H1 (cell line): ENCODE measurements around the gene GPR25. TPM values are rescaled to one million over a fixed set of nuclear protein-coding genes. Genes with fewer than 3 reads are reported as not detected.

Source experiments
- RFX5 ChIP-seq: IDR thresholded peaks from 2 replicates; pipeline ENCODE4 v1.6.1; 2011; ENCODE audit warnings: low read depth, low read length, improper control_type of control experiment, borderline replicate concordance
- SIX5 ChIP-seq: IDR thresholded peaks from 2 replicates; pipeline ENCODE4 v1.6.1; 2011; ENCODE audit warnings: mild to moderate bottlenecking, low read depth, low read length
- TBP ChIP-seq: IDR thresholded peaks from 2 replicates; pipeline ENCODE4 v1.6.1; 2011; ENCODE audit warnings: low read depth, low read length, improper control_type of control experiment
- TEAD4 ChIP-seq: IDR thresholded peaks from 2 replicates; pipeline ENCODE4 v1.6.1; 2012; ENCODE audit warnings: low read depth, low read length, inconsistent platforms, mixed read lengths
- polyA plus RNA-seq, 7 experiments: library from polyadenylated mRNA; depleted of rRNA in 3 of 7; stranded (reverse) in 5 of 7; unstranded in 2 of 7; fragments of >200 nt in 5 of 7; fragments of 200-250 nt in 2 of 7; gene quantifications; 1 replicate in 5 of 7; 2 replicates in 1 of 7; 4 replicates in 1 of 7; pipeline versions ENCODE4 v1.2.1 to v1.2.3, GENCODE V29; 2011 to 2013; ENCODE audit warnings: missing spikeins in 2 of 7, mixed read lengths in 2 of 7
- total RNA-seq: library from RNA; stranded (reverse); fragmentation: NEBNext Ultra II Directional; extraction: Animal tissue kit (Norgen Biotek cat#: 25700); gene quantifications from 2 replicates; pipeline ENCODE4 v1.2.1, GENCODE V29; 2021
- TF ChIP-seq, protein P1 (sequence below): fragments of 300-600 bp; sonication (generic); IDR thresholded peaks from 2 replicates; pipeline ENCODE4 v1.7.1; 2012; ENCODE audit warnings: low read length, moderate library complexity, mild to moderate bottlenecking, inconsistent platforms; ENCODE audit not compliant: insufficient replicate concordance
- TF ChIP-seq, protein P2 (sequence below): IDR thresholded peaks from 2 replicates; pipeline ENCODE4 v1.6.1; 2012; ENCODE audit warnings: inconsistent platforms

Gene GPR25
- total and polyA plus RNA-seq, 2 of the 8 experiments (the other 6 are each of a cell fraction or from before 2014, with no cell fraction given), result not detected

DNA sequence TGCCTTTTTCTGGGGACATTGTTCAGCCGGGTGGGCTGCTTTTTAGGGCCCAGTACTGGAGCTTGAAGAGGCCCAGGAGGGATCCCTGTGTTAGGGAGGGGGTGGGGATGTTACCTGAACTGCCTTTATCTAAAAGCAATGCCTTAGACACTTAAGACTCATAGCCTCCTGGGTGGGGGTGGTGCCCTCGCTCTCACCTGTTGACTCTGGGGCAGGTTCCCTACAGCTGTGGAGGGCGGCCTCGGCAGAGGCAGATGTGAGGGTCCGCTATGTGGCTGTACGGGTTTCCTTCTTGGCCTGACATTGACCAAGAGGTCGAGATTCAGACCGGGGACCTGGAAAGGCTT lies 22.6 kb downstream of the GPR25 start (continued):
- TF ChIP-seq, protein P1, sequence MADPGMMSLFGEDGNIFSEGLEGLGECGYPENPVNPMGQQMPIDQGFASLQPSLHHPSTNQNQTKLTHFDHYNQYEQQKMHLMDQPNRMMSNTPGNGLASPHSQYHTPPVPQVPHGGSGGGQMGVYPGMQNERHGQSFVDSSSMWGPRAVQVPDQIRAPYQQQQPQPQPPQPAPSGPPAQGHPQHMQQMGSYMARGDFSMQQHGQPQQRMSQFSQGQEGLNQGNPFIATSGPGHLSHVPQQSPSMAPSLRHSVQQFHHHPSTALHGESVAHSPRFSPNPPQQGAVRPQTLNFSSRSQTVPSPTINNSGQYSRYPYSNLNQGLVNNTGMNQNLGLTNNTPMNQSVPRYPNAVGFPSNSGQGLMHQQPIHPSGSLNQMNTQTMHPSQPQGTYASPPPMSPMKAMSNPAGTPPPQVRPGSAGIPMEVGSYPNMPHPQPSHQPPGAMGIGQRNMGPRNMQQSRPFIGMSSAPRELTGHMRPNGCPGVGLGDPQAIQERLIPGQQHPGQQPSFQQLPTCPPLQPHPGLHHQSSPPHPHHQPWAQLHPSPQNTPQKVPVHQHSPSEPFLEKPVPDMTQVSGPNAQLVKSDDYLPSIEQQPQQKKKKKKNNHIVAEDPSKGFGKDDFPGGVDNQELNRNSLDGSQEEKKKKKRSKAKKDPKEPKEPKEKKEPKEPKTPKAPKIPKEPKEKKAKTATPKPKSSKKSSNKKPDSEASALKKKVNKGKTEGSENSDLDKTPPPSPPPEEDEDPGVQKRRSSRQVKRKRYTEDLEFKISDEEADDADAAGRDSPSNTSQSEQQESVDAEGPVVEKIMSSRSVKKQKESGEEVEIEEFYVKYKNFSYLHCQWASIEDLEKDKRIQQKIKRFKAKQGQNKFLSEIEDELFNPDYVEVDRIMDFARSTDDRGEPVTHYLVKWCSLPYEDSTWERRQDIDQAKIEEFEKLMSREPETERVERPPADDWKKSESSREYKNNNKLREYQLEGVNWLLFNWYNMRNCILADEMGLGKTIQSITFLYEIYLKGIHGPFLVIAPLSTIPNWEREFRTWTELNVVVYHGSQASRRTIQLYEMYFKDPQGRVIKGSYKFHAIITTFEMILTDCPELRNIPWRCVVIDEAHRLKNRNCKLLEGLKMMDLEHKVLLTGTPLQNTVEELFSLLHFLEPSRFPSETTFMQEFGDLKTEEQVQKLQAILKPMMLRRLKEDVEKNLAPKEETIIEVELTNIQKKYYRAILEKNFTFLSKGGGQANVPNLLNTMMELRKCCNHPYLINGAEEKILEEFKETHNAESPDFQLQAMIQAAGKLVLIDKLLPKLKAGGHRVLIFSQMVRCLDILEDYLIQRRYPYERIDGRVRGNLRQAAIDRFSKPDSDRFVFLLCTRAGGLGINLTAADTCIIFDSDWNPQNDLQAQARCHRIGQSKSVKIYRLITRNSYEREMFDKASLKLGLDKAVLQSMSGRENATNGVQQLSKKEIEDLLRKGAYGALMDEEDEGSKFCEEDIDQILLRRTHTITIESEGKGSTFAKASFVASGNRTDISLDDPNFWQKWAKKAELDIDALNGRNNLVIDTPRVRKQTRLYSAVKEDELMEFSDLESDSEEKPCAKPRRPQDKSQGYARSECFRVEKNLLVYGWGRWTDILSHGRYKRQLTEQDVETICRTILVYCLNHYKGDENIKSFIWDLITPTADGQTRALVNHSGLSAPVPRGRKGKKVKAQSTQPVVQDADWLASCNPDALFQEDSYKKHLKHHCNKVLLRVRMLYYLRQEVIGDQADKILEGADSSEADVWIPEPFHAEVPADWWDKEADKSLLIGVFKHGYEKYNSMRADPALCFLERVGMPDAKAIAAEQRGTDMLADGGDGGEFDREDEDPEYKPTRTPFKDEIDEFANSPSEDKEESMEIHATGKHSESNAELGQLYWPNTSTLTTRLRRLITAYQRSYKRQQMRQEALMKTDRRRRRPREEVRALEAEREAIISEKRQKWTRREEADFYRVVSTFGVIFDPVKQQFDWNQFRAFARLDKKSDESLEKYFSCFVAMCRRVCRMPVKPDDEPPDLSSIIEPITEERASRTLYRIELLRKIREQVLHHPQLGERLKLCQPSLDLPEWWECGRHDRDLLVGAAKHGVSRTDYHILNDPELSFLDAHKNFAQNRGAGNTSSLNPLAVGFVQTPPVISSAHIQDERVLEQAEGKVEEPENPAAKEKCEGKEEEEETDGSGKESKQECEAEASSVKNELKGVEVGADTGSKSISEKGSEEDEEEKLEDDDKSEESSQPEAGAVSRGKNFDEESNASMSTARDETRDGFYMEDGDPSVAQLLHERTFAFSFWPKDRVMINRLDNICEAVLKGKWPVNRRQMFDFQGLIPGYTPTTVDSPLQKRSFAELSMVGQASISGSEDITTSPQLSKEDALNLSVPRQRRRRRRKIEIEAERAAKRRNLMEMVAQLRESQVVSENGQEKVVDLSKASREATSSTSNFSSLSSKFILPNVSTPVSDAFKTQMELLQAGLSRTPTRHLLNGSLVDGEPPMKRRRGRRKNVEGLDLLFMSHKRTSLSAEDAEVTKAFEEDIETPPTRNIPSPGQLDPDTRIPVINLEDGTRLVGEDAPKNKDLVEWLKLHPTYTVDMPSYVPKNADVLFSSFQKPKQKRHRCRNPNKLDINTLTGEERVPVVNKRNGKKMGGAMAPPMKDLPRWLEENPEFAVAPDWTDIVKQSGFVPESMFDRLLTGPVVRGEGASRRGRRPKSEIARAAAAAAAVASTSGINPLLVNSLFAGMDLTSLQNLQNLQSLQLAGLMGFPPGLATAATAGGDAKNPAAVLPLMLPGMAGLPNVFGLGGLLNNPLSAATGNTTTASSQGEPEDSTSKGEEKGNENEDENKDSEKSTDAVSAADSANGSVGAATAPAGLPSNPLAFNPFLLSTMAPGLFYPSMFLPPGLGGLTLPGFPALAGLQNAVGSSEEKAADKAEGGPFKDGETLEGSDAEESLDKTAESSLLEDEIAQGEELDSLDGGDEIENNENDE, result no peak
- TF ChIP-seq TBP (no peak), TEAD4 (no peak), SIX5 (no peak), RFX5 (no peak)
- TF ChIP-seq, protein P2, sequence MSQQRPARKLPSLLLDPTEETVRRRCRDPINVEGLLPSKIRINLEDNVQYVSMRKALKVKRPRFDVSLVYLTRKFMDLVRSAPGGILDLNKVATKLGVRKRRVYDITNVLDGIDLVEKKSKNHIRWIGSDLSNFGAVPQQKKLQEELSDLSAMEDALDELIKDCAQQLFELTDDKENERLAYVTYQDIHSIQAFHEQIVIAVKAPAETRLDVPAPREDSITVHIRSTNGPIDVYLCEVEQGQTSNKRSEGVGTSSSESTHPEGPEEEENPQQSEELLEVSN, result no peak
